GM12891 (cell line): ENCODE results near the gene TSHZ2.

ENCODE experiments used
- POLR2A ChIP-seq: IDR thresholded peaks from 2 replicates; pipeline ENCODE4 v1.6.1; 2011; ENCODE audit warnings: low read depth, low read length, control low read depth
- POLR2AphosphoS5 ChIP-seq: IDR thresholded peaks from 2 replicates; pipeline ENCODE4 v1.6.1; 2011; ENCODE audit warnings: low read depth, low read length, control low read depth
- SPI1 ChIP-seq: IDR thresholded peaks from 2 replicates; pipeline ENCODE4 v1.6.1; 2011; ENCODE audit warnings: low read depth, low read length, control low read depth
- TAF1 ChIP-seq: IDR thresholded peaks from 2 replicates; pipeline ENCODE4 v1.6.1; 2011; ENCODE audit warnings: low read depth, low read length, control low read depth

DNA sequence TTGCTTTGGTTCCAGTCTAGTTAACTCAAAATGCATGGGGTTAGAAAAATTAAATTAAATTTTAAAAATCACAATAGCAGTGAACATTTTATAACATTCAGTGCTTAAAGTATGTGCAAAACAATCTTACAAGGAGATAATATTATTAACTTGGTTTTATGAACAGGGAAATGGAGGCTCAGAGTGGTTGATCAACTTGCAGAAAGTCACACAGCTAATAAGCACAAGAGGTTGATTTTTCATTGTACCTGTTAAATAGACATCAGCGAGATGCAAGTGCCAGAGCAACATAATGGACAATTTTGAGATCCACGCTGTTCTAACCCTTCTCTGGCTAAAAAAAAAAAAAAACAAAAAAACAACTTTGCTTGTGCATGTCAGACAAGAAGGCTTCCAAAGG is 219.8 kb downstream of the TSHZ2 start:
- TF ChIP-seq POLR2A (no peak), POLR2AphosphoS5 (no peak), TAF1 (no peak), SPI1 (no peak)
